Measurements from ENCODE around the gene ZNF43. TPM values are rescaled to one million over a fixed set of nuclear protein-coding genes. Genes with fewer than 3 reads are reported as not detected.
A peak's percentile ranks its signal among the peaks of the same experiment; 100 is the strongest.
"Not testable (repeated sequence)": the region's sequence is repeated elsewhere in the genome, so short reads cannot be mapped to it uniquely, and the experiment has no call there.

Gene ZNF43
- total RNA-seq, 2 experiments from 2014 or later, result 27.4 to 28.6 TPM

- DNase-seq (no peak), ATAC-seq (no peak)
- Mint-ChIP-seq H3K36me3 (ENCODE audit: low read depth) (no peaks in the 10 kb centered on the region), H3K4me1 (ENCODE audit: low read depth) (no peaks in the 10 kb centered on the region), H3K9me3 (no peaks in the 10 kb centered on the region), H3K4me3 (no peak overlapping the region), H3K27me3 (peaks cover 2% of the 10 kb centered on the region), H3K27ac (no peak overlapping the region)
- TF ChIP-seq CTCF (IDR thresholded peaks at IDR 0.05), result no peak
- ChIA-PET POLR2A (no interaction called here), CTCF (no interaction called here)
- intact Hi-C loops (cut with micrococcal nuclease), result no loop called here
These were observed 42.0 kb upstream of the ZNF43 start for GRCh38 chr19:21877976-21878375.

GRCh38 chr19:21876608-21877007 lies 40.6 kb upstream of the ZNF43 start:
- POLR2A ChIA-PET; H3K27me3 Mint-ChIP-seq; ATAC-seq; H3K4me3 Mint-ChIP-seq; H3K36me3 Mint-ChIP-seq (ENCODE audit: low read depth); H3K4me1 Mint-ChIP-seq (ENCODE audit: low read depth); DNase-seq; CTCF ChIA-PET; H3K27ac Mint-ChIP-seq; H3K9me3 Mint-ChIP-seq; intact Hi-C loops (cut with micrococcal nuclease): not testable (repeated sequence)

- Mint-ChIP-seq H3K4me1 (ENCODE audit: low read depth) (peaks cover 10% of the 10 kb centered on the region), H3K9me3 (no peaks in the 10 kb centered on the region), H3K27ac (no peak overlapping the region), H3K27me3 (no peaks in the 10 kb centered on the region), H3K4me3 (no peak overlapping the region), H3K36me3 (ENCODE audit: low read depth) (no peaks in the 10 kb centered on the region)
- ATAC-seq (peak; percentile 13), DNase-seq (no peak)
- intact Hi-C loops (cut with micrococcal nuclease), result no loop called here
- ChIA-PET CTCF (no interaction called here), POLR2A (no interaction called here)
- peak; percentile 19 for TF ChIP-seq CTCF (IDR thresholded peaks at IDR 0.05)
These were observed 21.0 kb upstream of the ZNF43 start for GRCh38 chr19:21856773-21857514.

- intact Hi-C loops (cut with micrococcal nuclease), result no loop called here
- ATAC-seq, result peak; percentile 98
- peak overlapping the region; percentile 89 for H3K4me3 Mint-ChIP-seq
- no peak for TF ChIP-seq CTCF (IDR thresholded peaks at IDR 0.05)
- H3K27ac Mint-ChIP-seq, result peak overlapping the region; percentile 89
- H3K27me3 Mint-ChIP-seq, result no peaks in the 10 kb centered on the region
- POLR2A ChIA-PET, result interaction anchor here (0.7 to 2.7 kb wide), 5 partner anchors 11 to 85 kb away, joined by 3 to 23 read pairs (median 3); partner anchors contain the start of genes ZNF100 and ZNF43
- peaks cover 30% of the 10 kb centered on the region for H3K36me3 Mint-ChIP-seq (ENCODE audit: low read depth)
- H3K9me3 Mint-ChIP-seq, result no peaks in the 10 kb centered on the region
- H3K4me1 Mint-ChIP-seq (ENCODE audit: low read depth), result peaks cover 30% of the 10 kb centered on the region
- CTCF ChIA-PET, result interaction anchor here (0.8 to 1.9 kb wide), 5 partner anchors 16 to 649 kb away, joined by 3 to 7 read pairs (median 4); partner anchors contain the start of genes ZNF100 and ZNF43
- peak; percentile 96 for DNase-seq
These were observed 15.8 kb upstream of the ZNF43 start for GRCh38 chr19:21851596-21852345.

GRCh38 chr19:21850656-21851255 lies 14.8 kb upstream of the ZNF43 start:
- H3K27ac Mint-ChIP-seq, result peak overlapping the region; percentile 34
- no peak for ATAC-seq
- POLR2A ChIA-PET, result interaction anchor here (0.6 to 2.7 kb wide), 5 partner anchors 10 to 84 kb away, joined by 3 to 23 read pairs (median 3); partner anchors contain the start of genes ZNF100 and ZNF43
- H3K36me3 Mint-ChIP-seq (ENCODE audit: low read depth), result peaks cover 36% of the 10 kb centered on the region
- H3K4me3 Mint-ChIP-seq, result peak overlapping the region; percentile 89
- peaks cover 37% of the 10 kb centered on the region for H3K4me1 Mint-ChIP-seq (ENCODE audit: low read depth)
- CTCF ChIA-PET, result interaction anchor here (1.3 to 1.9 kb wide), 2 partner anchors 15 to 83 kb away, joined by 6 to 7 read pairs; partner anchors contain the start of genes ZNF100 and ZNF43
- peak; percentile 41 for DNase-seq
- no peak for TF ChIP-seq CTCF (IDR thresholded peaks at IDR 0.05)
- intact Hi-C loops (cut with micrococcal nuclease), result no loop called here
- no peaks in the 10 kb centered on the region for H3K9me3 Mint-ChIP-seq
- no peaks in the 10 kb centered on the region for H3K27me3 Mint-ChIP-seq

Measured in activated CD8-positive, alpha-beta T cell treated with anti-CD3 and anti-CD28 coated beads for 36 hours (primary cell).